Hematopoietic multipotent progenitor cell (in vitro differentiated cells): ENCODE data around the gene CTXND1. TPM values are rescaled to one million over a fixed set of nuclear protein-coding genes. Genes with fewer than 3 reads are reported as not detected.
"Not testable (repeated sequence)": the region's sequence is repeated elsewhere in the genome, so short reads cannot be mapped to it uniquely, and the experiment has no call there.

Source experiments
- DNase-seq, 3 donors: peaks; one replicate each; pipeline ENCODE4 v3.0.0-alpha.2; 2011 to 2015; ENCODE audit warnings: low read depth in 2 of 3, low spot score in 2 of 3
- total RNA-seq: library from RNA; depleted of rRNA; stranded (reverse); fragments of >200 nt; gene quantifications from one replicate; pipeline ENCODE4 v1.2.3, GENCODE V29; 2012

CTXND1 gene
- total RNA-seq, result not detected

- peak in 1 of 3 donors; percentile 21 for DNase-seq
These were observed at the start of gene CTXND1 for GRCh38 chr15:80252121-80252518. Gene CTXND1 (minus strand): TSS chr15:80252213. CDS start chr15:80201949, 50,264 bp downstream.

DNA sequence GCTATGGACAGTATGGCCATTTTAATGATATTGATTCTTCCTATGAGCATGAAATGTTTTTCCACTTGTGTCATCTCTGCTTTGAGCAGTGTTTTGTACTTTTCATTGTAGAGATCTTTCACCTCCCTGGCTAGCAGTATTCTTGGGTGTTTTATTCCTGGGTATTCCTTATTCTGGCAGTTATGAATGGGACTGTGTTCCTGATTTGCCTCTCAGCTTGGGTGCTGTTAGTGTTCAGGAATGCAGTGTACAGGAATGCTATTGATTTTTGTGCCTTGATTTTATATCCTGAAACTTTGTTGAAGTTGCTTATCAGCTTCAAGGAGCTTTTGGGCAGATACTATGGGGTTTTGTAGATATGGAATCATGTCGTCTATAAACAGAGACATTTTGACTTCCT lies 49.5 kb upstream of the CTXND1 start:
- no peak for DNase-seq

- not testable (repeated sequence) for DNase-seq
These were observed 43.8 kb upstream of the CTXND1 start for GRCh38 chr15:80295777-80296176.

DNA sequence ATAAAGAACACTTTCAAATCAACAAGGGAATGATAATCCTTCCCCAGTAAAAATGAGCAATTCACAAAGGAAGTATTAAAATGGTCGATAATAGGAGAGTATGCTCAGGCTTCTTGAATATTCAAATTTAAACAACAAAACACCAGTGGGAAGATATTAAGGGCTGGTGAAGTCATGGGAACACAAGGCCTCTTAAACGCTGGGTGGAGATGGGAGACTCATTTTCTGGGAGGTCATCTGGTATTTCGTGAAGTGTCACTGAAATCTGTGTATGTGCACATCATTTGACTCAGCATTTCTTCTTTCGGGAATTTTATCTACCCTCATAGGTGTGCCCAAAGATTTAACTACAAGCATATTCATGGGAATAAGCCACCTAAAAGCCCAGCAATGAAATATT lies 40.1 kb upstream of the CTXND1 start:
- DNase-seq, result no peak

- DNase-seq, result peak in 2 of 3 donors; percentile 71 to 91
These were observed 38.9 kb upstream of the CTXND1 start for GRCh38 chr15:80290891-80291290.

DNA sequence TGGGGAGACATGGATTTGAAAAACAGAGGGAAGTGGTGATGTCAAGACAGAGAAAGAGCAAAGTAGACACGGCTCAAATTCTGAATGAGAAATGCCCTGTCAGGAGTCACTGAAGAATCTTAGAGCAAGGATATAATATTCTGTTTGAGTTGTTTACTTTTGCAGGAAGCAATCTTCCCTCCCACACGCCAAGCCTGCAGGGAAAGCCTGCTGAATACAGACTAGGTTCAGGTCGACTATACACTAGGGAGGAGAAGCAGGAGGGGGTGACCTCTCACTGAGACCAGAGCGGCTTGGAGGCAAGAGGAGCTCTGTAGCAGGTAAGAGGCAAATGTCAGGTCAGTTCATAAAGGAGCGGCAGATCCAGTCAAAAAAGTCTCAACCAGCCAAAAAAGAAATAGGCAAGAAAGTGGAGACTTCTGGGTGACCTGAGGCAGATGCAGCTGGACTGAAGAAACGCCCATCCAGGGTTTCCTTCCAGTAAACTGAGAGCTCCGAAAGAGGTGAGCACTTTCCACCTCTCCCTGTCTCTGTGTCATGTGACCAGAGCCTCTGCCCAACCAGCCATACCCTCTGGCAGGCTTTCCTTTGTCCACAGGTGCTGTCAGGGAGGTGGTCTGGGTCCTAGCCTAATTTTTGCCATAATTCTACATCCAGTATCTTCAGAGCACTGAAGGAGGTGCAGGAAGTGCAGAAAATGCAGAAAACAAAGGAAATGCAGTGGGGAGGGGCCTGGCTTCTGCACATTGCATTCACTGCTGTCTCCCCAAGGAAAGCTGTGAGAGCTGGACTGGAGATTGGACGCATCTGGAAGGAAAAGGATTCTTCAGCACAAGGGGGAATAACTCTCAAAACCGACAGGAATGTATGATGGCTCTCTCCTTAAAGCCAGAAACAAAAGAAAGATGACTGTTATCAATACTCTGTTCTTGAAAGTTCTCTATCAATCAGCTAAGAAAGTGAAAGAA lies 37.8 kb upstream of the CTXND1 start:
- DNase-seq, result no peak

- no peak for DNase-seq
These were observed 36.1 kb upstream of the CTXND1 start for GRCh38 chr15:80288131-80288530.

DNA sequence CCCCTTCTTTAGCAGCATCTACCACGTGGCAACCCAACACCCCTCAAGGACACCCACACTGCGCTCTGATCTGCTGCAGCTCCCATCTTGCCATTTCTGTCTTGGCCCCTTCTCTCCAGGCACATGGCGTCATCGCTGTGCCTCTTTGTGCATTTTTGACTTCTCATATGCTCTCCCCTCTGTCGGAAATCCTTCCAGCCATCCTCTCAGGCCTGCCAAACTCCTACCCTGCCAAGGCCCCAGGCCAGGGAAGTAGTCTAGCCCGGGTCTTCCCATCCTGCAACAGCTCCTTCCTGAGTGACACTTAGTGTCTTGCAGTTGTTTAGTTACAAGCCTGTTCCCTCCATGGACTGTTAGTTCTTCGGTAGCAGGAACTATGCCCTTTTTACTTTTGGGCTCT lies 34.0 kb upstream of the CTXND1 start:
- DNase-seq, result no peak

- DNase-seq, result no peak
These were observed 33.4 kb upstream of the CTXND1 start for GRCh38 chr15:80285379-80285778.

DNA sequence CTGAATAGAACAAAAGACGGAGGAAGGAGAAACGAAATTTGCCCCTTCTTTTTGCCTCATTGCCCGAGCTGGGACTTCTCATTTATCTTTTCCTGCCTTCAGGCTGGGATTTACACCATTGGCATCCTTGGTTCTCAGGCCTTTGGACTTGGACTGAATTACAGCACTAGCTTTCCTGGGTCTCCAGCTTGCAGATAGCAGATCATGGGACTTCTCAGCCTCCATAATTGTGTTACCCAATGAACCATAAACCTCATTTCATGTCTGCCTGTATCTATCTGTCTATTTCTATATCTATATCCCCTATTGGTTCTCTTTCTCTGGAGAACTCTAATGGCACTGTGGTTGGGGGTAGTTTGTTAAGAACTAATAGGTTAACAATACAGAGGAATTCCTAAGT lies 31.5 kb upstream of the CTXND1 start:
- no peak for DNase-seq

DNA sequence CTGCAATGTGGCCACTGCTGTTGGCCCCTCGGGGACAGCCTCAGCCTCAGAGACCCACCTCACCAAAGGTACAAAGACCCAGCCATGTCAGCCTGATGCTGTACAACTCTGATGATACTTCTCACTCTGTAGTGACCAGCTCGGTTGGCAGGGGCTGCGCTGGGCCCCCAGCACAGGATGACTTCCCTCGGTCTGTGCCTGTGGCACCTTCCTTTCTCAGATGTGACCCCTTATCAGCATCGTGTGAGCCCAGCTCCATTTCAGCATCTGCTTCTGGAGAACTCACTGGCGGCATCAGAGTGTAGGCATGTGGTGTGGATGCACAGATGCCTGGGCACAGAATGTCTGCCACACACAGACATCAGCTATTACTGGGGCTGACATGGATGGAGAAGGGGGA lies 25.1 kb upstream of the CTXND1 start:
- DNase-seq, result no peak

- no peak for DNase-seq
These were observed 23.9 kb upstream of the CTXND1 start for GRCh38 chr15:80275961-80276360.

- DNase-seq, result no peak
These were observed 23.0 kb upstream of the CTXND1 start for GRCh38 chr15:80274996-80275395.

- no peak for DNase-seq
These were observed 22.5 kb upstream of the CTXND1 start for GRCh38 chr15:80274554-80274953.

DNA sequence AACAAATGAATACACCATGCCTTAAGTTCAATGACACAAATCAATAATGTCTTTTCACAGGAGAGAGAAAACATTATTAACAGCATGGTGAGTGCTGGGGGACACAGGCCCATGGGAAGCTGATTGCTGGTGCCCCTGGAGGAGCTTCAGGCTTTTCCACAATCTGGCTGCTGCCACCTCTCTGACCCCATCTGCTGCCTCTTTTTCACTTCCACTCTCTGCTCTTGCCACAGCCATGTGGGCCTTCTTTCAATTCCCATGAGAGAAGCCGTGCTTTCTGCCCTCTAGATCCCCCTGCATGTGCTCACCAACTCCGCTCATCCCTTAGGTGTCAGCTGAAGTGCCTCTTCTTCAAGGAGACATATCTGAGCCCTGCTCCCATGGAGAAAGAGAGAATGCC lies 21.0 kb upstream of the CTXND1 start:
- DNase-seq, result no peak

- DNase-seq, result no peak
These were observed 18.5 kb upstream of the CTXND1 start for GRCh38 chr15:80270472-80270871.

DNA sequence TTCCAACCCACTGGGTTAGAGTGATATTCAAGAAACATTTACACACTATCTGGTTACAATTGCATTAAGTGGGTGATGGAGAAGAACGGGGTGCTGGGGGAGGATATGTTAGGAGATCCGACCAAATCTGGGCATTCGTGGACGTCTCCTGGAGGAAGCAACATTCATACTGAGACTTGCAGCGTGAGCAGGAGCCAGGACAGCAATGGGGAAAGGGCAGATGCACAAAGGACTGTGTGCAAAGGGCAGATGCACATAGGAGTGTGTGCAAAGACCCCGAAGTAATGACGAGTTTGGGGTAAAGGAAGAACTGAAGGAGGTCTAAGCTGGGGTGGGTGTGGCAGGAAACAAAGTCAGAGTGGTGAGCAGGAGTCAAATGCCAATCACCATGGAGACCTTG lies 16.1 kb upstream of the CTXND1 start:
- DNase-seq, result no peak

- DNase-seq, result no peak
These were observed 15.6 kb upstream of the CTXND1 start for GRCh38 chr15:80267658-80268057.

DNA sequence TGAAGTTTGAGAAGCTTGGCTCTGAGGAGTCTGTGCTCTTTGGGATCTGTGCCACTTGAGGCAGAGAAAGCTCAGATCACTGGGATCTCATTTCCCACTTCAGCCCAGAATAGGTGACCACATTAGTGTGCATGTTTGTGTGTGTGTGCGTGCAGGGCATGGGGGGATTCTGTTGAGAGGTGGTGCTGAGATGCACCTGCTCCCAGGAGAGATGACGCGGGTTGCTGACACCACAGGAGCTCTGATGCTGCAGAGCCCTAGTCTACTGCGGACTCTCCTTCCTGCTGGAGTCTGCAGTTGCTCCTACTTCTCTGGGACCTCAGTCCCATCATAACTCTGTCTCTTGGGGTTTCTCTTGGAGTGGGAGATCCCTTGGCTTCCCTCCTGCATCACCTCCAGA lies 14.7 kb upstream of the CTXND1 start:
- no peak for DNase-seq

DNA sequence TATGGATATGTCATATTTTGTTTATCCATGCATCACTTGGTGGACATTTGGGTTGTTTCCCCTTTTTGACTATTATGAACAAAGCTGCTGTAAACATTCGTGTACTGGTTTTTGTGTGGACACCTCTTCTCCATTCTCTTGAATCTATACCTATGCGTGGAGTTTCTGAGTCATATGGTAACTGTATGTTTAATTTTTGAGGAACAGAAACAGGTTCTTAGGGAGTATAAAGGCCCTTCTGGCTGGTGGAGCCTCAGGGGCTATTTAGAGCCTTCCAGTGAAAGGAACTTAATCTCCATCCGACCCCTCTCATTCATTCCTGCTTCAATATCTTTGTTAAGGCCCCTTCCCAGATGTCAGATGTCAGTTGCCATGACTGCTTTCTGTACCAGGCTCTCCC lies 14.1 kb upstream of the CTXND1 start:
- DNase-seq, result no peak

GRCh38 chr15:80265021-80265420 lies 13.0 kb upstream of the CTXND1 start:
- no peak for DNase-seq

GRCh38 chr15:80264031-80264430 lies 12.0 kb upstream of the CTXND1 start:
- DNase-seq, result peak in 1 of 3 donors; percentile 32
